HCEC 1CT (cell line): ENCODE data around the gene KLHDC2.
"Not testable (repeated sequence)": the region's sequence is repeated elsewhere in the genome, so short reads cannot be mapped to it uniquely, and the experiment has no call there.

Experiments used
- DNase-seq: peaks from one replicate; pipeline ENCODE4 v3.0.0-alpha.2; 2017

Gene KLHDC2

DNA sequence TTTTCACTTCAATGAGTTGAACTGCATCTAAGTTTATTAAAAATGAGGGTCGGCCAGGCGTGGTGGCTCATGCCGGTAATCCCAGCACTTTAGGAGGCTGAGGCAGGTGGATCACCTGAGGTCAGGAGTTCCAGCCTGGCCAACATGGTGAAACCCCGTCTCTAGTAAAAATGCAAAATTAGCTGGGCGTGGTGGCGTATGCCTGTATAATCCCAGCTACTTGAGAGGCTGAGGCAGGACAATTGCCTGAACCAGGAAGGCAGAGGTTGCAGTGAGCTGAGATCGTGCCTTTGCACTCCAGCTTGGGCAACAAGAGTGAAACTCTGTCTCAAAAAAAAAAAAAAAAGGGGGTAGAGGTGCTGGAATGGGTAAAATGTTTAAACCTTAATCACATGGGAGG is 13.1 kb downstream of the KLHDC2 start:
- not testable (repeated sequence) for DNase-seq

DNA sequence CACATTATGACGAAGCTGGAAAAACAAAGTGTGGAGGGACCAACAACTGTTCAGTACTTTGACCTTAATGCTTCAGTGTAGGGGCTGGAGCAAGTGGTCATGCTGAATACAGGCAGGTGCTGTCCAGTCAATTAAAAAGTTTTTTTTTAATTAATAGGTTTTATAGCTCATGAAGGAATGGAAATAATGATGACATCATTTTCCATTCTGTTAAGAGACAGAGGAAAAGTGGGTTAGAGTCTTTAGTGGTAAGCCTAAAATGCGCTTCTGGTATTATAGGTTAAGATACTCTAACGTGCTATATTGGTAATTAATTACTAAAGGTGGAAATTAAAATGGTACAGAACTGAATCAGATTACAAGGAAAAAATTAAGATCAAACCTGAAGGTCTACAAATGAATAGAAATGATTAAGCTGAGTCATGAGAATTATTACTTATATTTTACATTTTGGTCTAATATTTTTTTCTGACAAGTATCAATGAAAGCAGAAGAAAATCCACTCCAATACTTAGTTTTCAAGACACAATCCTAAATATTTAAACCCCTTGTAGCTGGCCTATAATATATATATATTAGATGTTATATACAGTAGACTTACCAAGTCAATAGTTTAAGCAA is 15.6 kb downstream of the KLHDC2 start:
- no peak for DNase-seq

DNA sequence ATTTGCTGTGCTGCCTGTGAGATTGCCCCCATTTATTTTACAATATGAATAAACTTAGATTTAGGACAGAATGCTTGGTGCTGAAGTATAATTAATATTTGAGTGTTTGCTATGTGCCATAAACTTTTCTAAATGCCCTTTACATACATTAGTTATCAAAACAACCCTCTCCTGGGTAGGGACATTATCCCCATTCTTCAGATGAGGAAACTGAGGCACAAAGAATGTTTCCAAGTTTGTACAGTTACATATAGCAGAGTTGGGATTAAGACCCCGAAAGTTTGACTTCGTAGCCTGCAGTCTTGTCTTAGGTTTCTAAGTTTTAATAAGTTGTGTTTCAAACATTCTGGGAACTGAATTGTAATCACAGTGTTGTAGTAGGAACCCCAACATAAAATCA is 18.4 kb downstream of the KLHDC2 start:
- no peak for DNase-seq

DNA sequence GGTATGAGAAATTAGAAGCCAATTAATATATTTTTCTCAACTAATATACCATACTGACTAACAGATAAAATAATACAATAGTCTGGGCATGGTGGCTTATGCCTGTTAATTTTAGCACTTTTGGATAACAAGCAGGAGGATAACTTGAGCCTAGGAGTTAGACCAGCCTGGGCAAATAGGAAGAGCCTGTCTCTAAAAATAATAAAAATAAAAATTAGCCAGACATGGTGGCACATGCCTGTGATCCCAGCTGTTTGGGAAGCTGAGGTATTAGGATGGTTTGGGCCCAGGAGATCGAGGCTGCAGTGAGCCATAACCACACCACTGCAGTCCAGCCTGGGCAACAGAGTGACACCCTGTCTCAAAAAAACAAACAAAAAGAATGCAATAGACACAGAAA is 24.7 kb downstream of the KLHDC2 start:
- no peak for DNase-seq

DNA sequence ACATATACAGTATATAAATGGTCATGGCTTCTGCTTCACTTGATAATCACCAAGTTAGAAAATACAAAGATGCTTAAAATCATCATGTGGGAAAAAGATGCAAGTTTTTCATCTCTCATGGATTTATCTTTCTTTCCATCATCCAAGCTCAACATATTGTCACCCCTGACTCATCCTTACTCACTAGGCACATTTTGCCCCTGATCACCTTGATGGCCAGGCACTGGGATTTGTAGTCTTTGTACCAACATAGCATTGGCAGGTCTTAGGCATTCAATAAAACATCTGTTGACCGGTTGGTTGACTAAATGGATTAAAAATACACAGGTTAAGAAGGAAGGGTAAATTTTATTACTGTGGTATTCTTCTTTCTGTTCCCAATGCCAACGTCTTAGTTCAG is 28.1 kb downstream of the KLHDC2 start:
- DNase-seq, result no peak

DNA sequence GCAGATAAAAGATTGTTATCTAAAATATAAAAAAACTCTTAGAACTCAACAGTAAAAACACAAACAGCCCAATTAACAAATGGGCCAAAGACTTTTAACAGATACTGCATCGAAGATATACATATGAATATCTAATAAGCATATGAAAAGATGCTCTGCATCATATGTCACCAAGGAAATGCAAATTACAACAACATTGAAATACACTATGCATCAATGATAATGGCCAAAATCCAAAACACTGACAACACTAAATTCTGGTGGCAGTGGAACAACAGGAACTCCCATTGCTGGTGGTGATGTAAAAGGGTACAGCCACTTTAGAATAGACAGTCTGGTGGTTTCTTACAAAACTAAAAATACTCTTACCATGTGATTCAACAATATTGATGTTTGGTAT is 40.8 kb downstream of the KLHDC2 start:
- no peak for DNase-seq

DNA sequence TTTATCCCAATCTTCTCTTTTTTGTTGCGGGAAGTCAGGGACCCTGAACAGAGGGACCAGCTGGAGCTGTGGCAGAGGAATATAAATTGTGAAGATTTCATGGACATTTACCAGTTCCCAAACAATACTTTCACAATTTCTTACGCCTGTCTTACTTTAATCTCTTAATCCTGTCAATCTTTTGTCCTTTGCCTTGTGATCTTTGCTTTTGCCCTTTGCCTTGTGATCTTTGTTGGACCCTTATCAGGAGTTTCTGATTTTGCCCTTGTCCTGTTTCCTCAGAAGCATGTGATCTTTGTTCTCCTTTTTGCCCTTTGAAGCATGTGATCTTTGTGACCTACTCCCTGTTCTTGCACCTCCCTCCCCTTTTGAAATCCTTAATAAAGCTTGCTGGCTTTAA is 48.2 kb downstream of the KLHDC2 start:
- not testable (repeated sequence) for DNase-seq

DNA sequence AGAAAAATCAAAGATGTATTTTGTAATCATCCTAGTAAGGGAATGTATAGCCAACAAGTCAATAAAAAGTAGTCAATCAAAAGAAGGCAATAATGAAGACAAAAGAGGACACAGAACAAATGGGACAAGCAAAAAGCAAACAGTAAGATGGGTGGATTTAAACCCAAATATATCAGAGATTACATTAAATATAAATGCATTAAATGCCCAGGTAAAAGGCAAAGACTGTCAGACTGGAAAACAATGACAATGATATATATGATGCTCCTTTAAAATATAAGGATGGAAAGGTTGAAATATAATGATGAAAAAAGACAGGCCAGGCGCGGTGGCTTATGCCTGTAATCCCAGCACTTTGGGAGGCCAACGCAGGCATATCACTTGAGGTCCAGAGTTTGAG is 48.9 kb downstream of the KLHDC2 start:
- DNase-seq, result no peak

DNA sequence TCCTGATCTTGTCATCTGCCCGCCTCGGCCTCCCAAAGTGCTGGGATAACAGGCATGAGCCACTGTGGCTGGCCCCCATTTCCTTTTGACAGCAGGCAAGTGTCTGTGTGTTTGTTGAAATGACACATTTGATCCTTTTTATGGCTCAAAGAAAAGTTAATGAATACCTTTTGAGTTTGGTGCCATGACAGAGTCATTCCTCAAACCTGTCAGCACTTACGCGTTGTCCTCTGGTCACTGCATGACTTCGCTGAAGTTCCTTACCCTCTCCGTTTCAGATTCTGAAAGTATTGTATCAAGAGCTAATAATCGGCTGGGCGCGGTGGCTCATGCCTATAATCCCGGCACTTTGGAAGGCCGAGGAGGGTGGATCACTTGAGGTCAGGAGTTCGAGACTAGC is 52.2 kb downstream of the KLHDC2 start:
- DNase-seq, result no peak

DNA sequence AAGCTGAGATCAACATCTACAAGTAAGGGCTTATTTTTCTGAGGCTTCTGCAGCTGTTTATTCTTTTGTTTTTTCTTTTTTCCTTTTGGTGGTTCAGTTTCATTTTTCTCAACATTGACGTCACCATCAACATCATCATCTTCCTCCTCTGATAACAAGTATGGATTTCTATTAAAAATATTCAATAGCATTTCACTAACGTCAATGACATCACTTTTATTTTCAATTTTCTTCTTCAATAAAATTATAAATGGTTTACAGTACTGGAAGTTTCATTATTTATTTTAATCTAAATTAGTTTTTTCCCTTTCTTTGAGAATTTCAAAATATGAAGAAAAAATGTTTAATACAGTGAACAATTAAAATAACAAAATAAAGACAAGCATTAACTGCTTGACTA is 60.7 kb downstream of the KLHDC2 start:
- DNase-seq, result no peak
